RWPE1 (cell line): ENCODE measurements around the gene IRAG1.

Source experiments
- CTCF ChIA-PET: fragments of 350-600 bp; sonication (Branson Sonifier 250); formaldehyde crosslinking; extraction: SDS; loops from one replicate; lab custom pipeline; 2021; lab: Yijun Ruan, JAX
- POLR2A ChIA-PET: fragments of 400-600 bp; formaldehyde crosslinking; extraction: SDS; loops from one replicate; lab custom pipeline; 2020; ENCODE audit warnings: antibody characterized with exemption; ENCODE audit not compliant: low non-redundant PET; lab: Yijun Ruan, JAX
- DNase-seq: peaks from one replicate; pipeline ENCODE4 v3.0.0; 2012; ENCODE audit warnings: low spot score
- H3K27ac ChIP-seq: fragments of 450-650 bp; 2 replicates; pipeline ENCODE4 v1.5.1; 2017
- CTCF ChIP-seq: fragments of 450-650 bp; conservative IDR thresholded peaks from 2 replicates; pipeline ENCODE4 v1.5.1; 2017; ENCODE audit warnings: low read depth, mild to moderate bottlenecking

Gene IRAG1

GRCh38 chr11:10708131-10708530 lies 14.6 kb upstream of the IRAG1 start:
- ChIA-PET CTCF (no interaction called here), POLR2A (no interaction called here)
- H3K27ac ChIP-seq: no peak overlapping the region

GRCh38 chr11:10701982-10702381 lies 8.4 kb upstream of the IRAG1 start:
- H3K27ac ChIP-seq: no peak overlapping the region
- ChIA-PET CTCF (interaction anchor here (0.6 to 0.7 kb wide), 2 partner anchors 157 to 1634 kb away, joined by 3 read pairs; no protein-coding TSS in a partner anchor), POLR2A (no interaction called here)
- DNase-seq: no peak
- no peak for TF ChIP-seq CTCF

More at GRCh38 chr11:10708131-10708530, 14.6 kb upstream of the IRAG1 start:
- DNase-seq: no peak
- TF ChIP-seq CTCF: no peak

- no peak for DNase-seq
- H3K27ac ChIP-seq: no peak overlapping the region
- no peak for TF ChIP-seq CTCF
- ChIA-PET CTCF (no interaction called here), POLR2A (no interaction called here)
These were observed 5.5 kb upstream of the IRAG1 start for GRCh38 chr11:10699072-10699471.

GRCh38 chr11:10697323-10697620 lies 3.7 kb upstream of the IRAG1 start:
- no peak for DNase-seq
- ChIA-PET CTCF (interaction anchor here (0.6 kb wide), 2 partner anchors 68 to 1411 kb away, joined by 3 to 4 read pairs; no protein-coding TSS in a partner anchor), POLR2A (no interaction called here)
- H3K27ac ChIP-seq: no peak overlapping the region
- TF ChIP-seq CTCF: no peak

DNA sequence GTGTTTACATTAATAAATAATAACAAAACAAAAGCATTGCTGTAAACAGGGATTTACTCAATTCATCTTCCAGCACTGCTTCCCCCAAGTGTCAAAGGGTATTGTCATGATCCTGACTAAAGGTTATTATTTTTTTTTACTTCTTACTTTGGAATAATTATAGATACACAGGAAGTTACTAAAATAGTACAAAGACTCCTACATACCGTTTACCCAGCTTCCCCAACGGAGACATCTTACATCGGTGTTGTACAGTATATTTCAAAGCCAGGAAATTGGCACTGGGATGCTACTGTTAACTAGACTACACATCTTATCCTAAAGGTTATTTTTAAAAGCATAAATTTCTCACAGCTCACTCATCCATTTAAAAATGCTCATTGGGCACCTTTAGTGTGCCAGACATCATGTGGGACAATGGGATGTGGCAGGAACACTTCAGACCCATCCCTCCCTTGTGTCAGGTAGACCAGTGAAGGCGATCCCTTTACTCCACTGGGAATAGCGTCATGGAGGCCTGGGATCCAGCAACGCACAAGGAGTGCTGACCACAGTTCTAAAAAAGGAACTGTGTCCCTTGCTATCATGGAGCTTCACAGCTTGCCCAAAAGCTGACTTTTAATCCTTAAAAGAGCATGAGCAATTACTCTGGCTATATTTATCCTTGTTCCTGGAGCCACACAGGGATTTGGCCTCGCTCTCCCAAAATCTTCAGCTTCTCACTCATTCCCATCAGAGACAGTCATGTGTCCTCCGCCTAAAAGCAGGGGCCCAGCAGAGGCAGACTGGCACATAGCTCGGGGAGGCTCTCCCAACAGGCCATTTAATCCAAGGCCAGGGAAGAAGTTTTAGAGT lies 3.1 kb upstream of the IRAG1 start:
- DNase-seq: no peak
- CTCF ChIA-PET: interaction anchor here (0.6 kb wide), 3 partner anchors 68 to 1411 kb away, joined by 3 to 4 read pairs (median 3); no protein-coding TSS in a partner anchor
- POLR2A ChIA-PET: no interaction called here
- TF ChIP-seq CTCF: no peak
- no peak overlapping the region for H3K27ac ChIP-seq

DNA sequence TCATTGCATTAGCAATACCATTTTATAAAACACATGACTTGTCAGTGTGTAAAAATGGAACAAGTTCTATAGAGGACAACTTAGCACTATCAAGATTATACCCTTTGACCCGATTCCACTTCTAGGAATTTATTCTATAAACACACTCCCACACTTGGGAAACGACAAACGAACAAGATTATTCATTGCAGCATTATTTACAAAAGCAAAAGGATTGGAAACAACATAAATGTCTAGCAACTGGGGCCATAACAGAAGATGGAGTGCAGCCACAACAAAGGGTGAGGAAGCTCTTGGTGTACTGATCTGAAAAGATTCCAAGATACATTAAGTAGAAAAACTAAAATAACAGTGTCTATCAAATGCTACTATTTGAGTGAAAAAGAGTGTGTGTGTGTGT lies 2.3 kb upstream of the IRAG1 start:
- DNase-seq: no peak
- no peak for TF ChIP-seq CTCF
- ChIA-PET CTCF (interaction anchor here (0.6 kb wide), 1 partner anchor 181 kb away, joined by 3 read pairs; no protein-coding TSS in a partner anchor), POLR2A (no interaction called here)
- H3K27ac ChIP-seq: no peak overlapping the region
